K562 (cell line): ENCODE measurements around the gene FIBIN. TPM values are rescaled to one million over a fixed set of nuclear protein-coding genes. Genes with fewer than 3 reads are reported as not detected.

Experiments used
- ATAC-seq: fragments of 200-7000 bp; cut with Tn5 transposase; 3 replicates; pipeline ENCODE4 v1.9.1; 2020; ENCODE audit warnings: moderate library complexity
- BruUV-seq: library from RNA; stranded (reverse); fragments of 400-500 nt; replicated peaks from 2 replicates; lab custom pipeline; 2021; lab: Mats Ljungman, UMichigan
- CTCF ChIA-PET: fragments of 300-600 bp; formaldehyde crosslinking; extraction: SDS; loops from one replicate; lab custom pipeline; 2021; ENCODE audit warnings: low intra/inter-chr PET ratio; lab: Yijun Ruan, JAX
- POLR2A ChIA-PET: fragments of 300-600, 350-650 bp; sonication (Branson Sonifier 250); formaldehyde crosslinking; extraction: SDS; loops from one replicate; lab custom pipeline; 2021; ENCODE audit warnings: antibody characterized with exemption, inconsistent platforms; lab: Yijun Ruan, JAX
- DNase-seq, 4 experiments: peaks; one replicate each; pipeline versions ENCODE4 v3.0.0 to v3.0.0-alpha.2; 2011 to 2018; ENCODE audit warnings: low spot score in 3 of 4, mixed read lengths in 3 of 4; ENCODE audit errors: extremely low read depth in 1 of 4
- FAIRE-seq: peaks from 2 replicates; lab custom pipeline; 2011; peaks lifted over from hg19 to GRCh38; lab: Jason Lieb, UNC
- H2AFZ ChIP-seq: 2 replicates; pipeline ENCODE4 v1.6.0; 2011; ENCODE audit warnings: low read depth, low read length, control low read depth, inconsistent platforms
- H3K27ac ChIP-seq: fragments of 200-600 bp; 3 replicates; pipeline ENCODE4 v1.8.0; 2011; ENCODE audit warnings: low read depth, mild to moderate bottlenecking, control low read depth, inconsistent platforms, low read length, moderate library complexity, mixed read lengths; ENCODE audit errors: extremely low read depth
- H3K27me3 ChIP-seq, 2 experiments: fragments of 300-600 bp in 1 of 2; 2 replicates in 1 of 2; 3 replicates in 1 of 2; pipeline versions ENCODE4 v1.6.0 to v1.8.0; 2011; ENCODE audit warnings: inconsistent platforms in 2 of 2, low read length in 2 of 2, mild to moderate bottlenecking in 1 of 2, mixed read lengths in 1 of 2, moderate library complexity in 1 of 2; ENCODE audit not compliant: control insufficient read depth in 2 of 2, insufficient read depth in 2 of 2
- H3K36me3 ChIP-seq: fragments of 300-600 bp; 3 replicates; pipeline ENCODE4 v1.8.0; 2011; ENCODE audit warnings: mild to moderate bottlenecking, low read length, inconsistent platforms; ENCODE audit not compliant: control insufficient read depth, insufficient read depth
- H3K4me1 ChIP-seq, 2 experiments: fragments of 200-600 bp in 1 of 2; replicated peaks in 1 of 2; 2 replicates in 1 of 2; 3 replicates in 1 of 2; pipeline versions ENCODE4 v1.5.1 to v1.8.0; 2011; ENCODE audit warnings: inconsistent platforms in 2 of 2, low read length in 2 of 2, mild to moderate bottlenecking in 1 of 2, mixed read lengths in 1 of 2, moderate library complexity in 1 of 2; ENCODE audit not compliant: control insufficient read depth in 2 of 2, insufficient read depth in 2 of 2
- H3K4me2 ChIP-seq: 2 replicates; pipeline ENCODE4 v1.6.1; 2011; ENCODE audit warnings: low read length, control low read depth, inconsistent platforms, mixed read lengths; ENCODE audit not compliant: insufficient read depth
- H3K4me3 ChIP-seq: fragments of 200-600 bp; sonication (generic), shearing (Covaris generic); 2 replicates; pipeline ENCODE4 v1.5.1; 2016; ENCODE audit warnings: control low read depth, inconsistent platforms
- H3K79me2 ChIP-seq: fragments of 200-600 bp; 3 replicates; pipeline ENCODE4 v1.8.0; 2011; ENCODE audit warnings: low read length, inconsistent platforms; ENCODE audit not compliant: control insufficient read depth, insufficient read depth
- H3K9ac ChIP-seq, 2 experiments: 2 replicates each; pipeline versions ENCODE4 v1.6.0 to v1.6.1; 2011; ENCODE audit warnings: low read depth in 2 of 2, low read length in 2 of 2, control low read depth in 1 of 2, inconsistent platforms in 1 of 2, mild to moderate bottlenecking in 1 of 2, mixed read lengths in 1 of 2; ENCODE audit not compliant: insufficient read depth in 1 of 2
- H3K9me1 ChIP-seq: one replicate; pipeline ENCODE4 v1.6.0; 2011; ENCODE audit warnings: inconsistent platforms, mild to moderate bottlenecking, low read length, moderate library complexity; ENCODE audit not compliant: control insufficient read depth, insufficient read depth
- H3K9me3 ChIP-seq: replicated peaks from 2 replicates; pipeline ENCODE4 v1.5.1; 2011; ENCODE audit warnings: low read depth, low read length, inconsistent platforms; ENCODE audit not compliant: control insufficient read depth, insufficient read depth
- H4K20me1 ChIP-seq: replicated peaks from 2 replicates; pipeline ENCODE4 v1.6.1; 2011; ENCODE audit warnings: low read length, inconsistent platforms, mixed read lengths; ENCODE audit not compliant: control insufficient read depth, insufficient read depth
- CBFB ChIP-seq: sonication (generic); formaldehyde crosslinking; IDR thresholded peaks from 2 replicates; pipeline ENCODE4 v1.4.0; 2020; ENCODE audit warnings: mild to moderate bottlenecking, missing genetic modification reagents
- CREB3L1 ChIP-seq: fragments of 450-650 bp; IDR thresholded peaks from 2 replicates; pipeline ENCODE4 v1.6.1; 2014; ENCODE audit warnings: low read depth, mild to moderate bottlenecking, moderate library complexity, borderline replicate concordance
- CREB5 ChIP-seq: fragments of 250-450 bp; sonication (Bioruptor Pico); IDR thresholded peaks from 2 replicates; pipeline ENCODE4 v1.5.0; 2020; ENCODE audit warnings: mild to moderate bottlenecking
- CTCFL ChIP-seq: IDR thresholded peaks from 2 replicates; pipeline ENCODE4 v1.6.1; 2011; ENCODE audit warnings: borderline replicate concordance, low read depth, mild to moderate bottlenecking, moderate library complexity, low read length; ENCODE audit not compliant: insufficient read depth, poor library complexity, severe bottlenecking
- DLX4 ChIP-seq: fragments of 250-450 bp; sonication (Bioruptor Pico); IDR thresholded peaks from 2 replicates; pipeline ENCODE4 v1.6.1; 2021; ENCODE audit warnings: mild to moderate bottlenecking
- E2F5 ChIP-seq: sonication (generic); formaldehyde crosslinking; IDR thresholded peaks from 2 replicates; pipeline ENCODE4 v1.8.0; 2022; ENCODE audit warnings: mild to moderate bottlenecking, missing genetic modification reagents
- LEF1 ChIP-seq: fragments of 450-650 bp; IDR thresholded peaks from 2 replicates; pipeline ENCODE4 v1.6.1; 2016; ENCODE audit warnings: mild to moderate bottlenecking
- MAX ChIP-seq: sonication (generic); formaldehyde crosslinking; IDR thresholded peaks from 2 replicates; pipeline ENCODE4 v1.9.0; 2022; ENCODE audit warnings: mild to moderate bottlenecking, missing genetic modification reagents
- NCOA6 ChIP-seq: fragments of 450-650 bp; IDR thresholded peaks from 2 replicates; pipeline ENCODE4 v1.6.1; 2017; ENCODE audit warnings: mild to moderate bottlenecking
- PHTF2 ChIP-seq: fragments of 250-450 bp; sonication (Bioruptor Pico); IDR thresholded peaks from 2 replicates; pipeline ENCODE4 v1.5.0; 2021; ENCODE audit warnings: mild to moderate bottlenecking
- VEZF1 ChIP-seq: fragments of 200-800 bp; sonication (Bioruptor generic); IDR thresholded peaks from 2 replicates; pipeline ENCODE4 v1.6.1; 2017; ENCODE audit warnings: missing genetic modification characterization, missing compliant biosample characterization
- ZBTB26 ChIP-seq: fragments of 450-650 bp; formaldehyde crosslinking; IDR thresholded peaks from 2 replicates; pipeline ENCODE4 v1.4.0; 2022; ENCODE audit warnings: missing genetic modification characterization
- ZNF23 ChIP-seq: fragments of 250-450 bp; sonication (Bioruptor Pico); IDR thresholded peaks from 2 replicates; pipeline ENCODE4 v1.4.0; 2020; ENCODE audit warnings: mild to moderate bottlenecking
- WGBS: fragments of 100-300 bp; shearing (Covaris generic); methylation state at CpG from one replicate; pipeline ENCODE4 v1.1.6; 2016; ENCODE audit warnings: low coverage, mixed read lengths; ENCODE audit not compliant: insufficient coverage; ENCODE audit errors: missing lambda C conversion rate; 5-methylcytosine and 5-hydroxymethylcytosine counted together
- in situ Hi-C: fragments of 300-500 bp; cut with MboI; formaldehyde crosslinking; loops from 4 replicates; pipeline ENCODE4 v1.15.0; 2018; ENCODE audit warnings: inconsistent platforms, mixed read lengths
- intact Hi-C: fragments of 100-400 bp; cut with micrococcal nuclease; formaldehyde crosslinking; loops from 2 replicates; pipeline ENCODE4 v1.14.2; 2022
- polyA plus RNA-seq, 8 experiments: library from polyadenylated mRNA; depleted of rRNA in 4 of 8; stranded (reverse) in 5 of 8; unstranded in 3 of 8; fragments of >200 nt; fragmentation: Nextera tagmentation in 2 of 8; fragmentation: Illumina TruSeq in 1 of 8; extraction: Ambion mirVana in 2 of 8; extraction: Trizol in 1 of 8; gene quantifications; 2 replicates each; pipeline versions ENCODE4 v1.2.1 to v1.2.3, GENCODE V29; 2011 to 2014; ENCODE audit warnings: inconsistent platforms in 1 of 8, missing spikeins in 1 of 8
- total RNA-seq, 7 experiments: library from RNA; depleted of rRNA in 6 of 7; stranded (reverse); fragments of >200 nt in 6 of 7; fragmentation: Illumina TruSeq in 2 of 7; extraction: Trizol in 2 of 7; gene quantifications; 2 replicates each; pipeline versions ENCODE4 v1.2.1 to v1.2.3, GENCODE V29; 2011 to 2021; ENCODE audit warnings: low replicate concordance in 1 of 7

FIBIN gene
- total and polyA plus RNA-seq, 9 of the 15 experiments (the other 6 are each of a cell fraction or from before 2014, with no cell fraction given), result not detected

GRCh38 chr11:26994631-26995095 lies 751 bp downstream of the FIBIN start:
- POLR2A ChIA-PET, result no interaction called here
- TF ChIP-seq NCOA6, result no peak
- TF ChIP-seq PHTF2 (CRISPR knock-in tag), result no peak
- no peak for TF ChIP-seq CBFB (CRISPR knock-in tag)
- TF ChIP-seq E2F5 (CRISPR knock-in tag), result no peak
- TF ChIP-seq LEF1, result no peak
- TF ChIP-seq ZBTB26, result no peak
- TF ChIP-seq ZNF23 (CRISPR knock-in tag), result no peak
- TF ChIP-seq VEZF1 (CRISPR knock-in tag), result no peak
- TF ChIP-seq CREB5 (CRISPR knock-in tag), result no peak
- no peak for TF ChIP-seq CREB3L1
- no peak for TF ChIP-seq DLX4 (CRISPR knock-in tag)
- no peak for TF ChIP-seq MAX (CRISPR knock-in tag)
- no peak for TF ChIP-seq CTCFL

More at GRCh38 chr11:26994631-26995095, 751 bp downstream of the FIBIN start:
- Histone ChIP-seq H4K20me1 (no peaks in the 10 kb centered on the region), H3K36me3 (no peaks in the 10 kb centered on the region), H3K9ac (no peak overlapping the region), H3K4me2 (no peak overlapping the region), H3K9me3 (no peaks in the 10 kb centered on the region), H3K4me3 (no peak overlapping the region), H3K27ac (no peak overlapping the region), H3K4me1 (no peaks in the 10 kb centered on the region), H3K27me3 (no peaks in the 10 kb centered on the region), H3K9me1 (no peaks in the 10 kb centered on the region), H3K79me2 (no peaks in the 10 kb centered on the region), H2AFZ (no peak overlapping the region)
- no peak for FAIRE-seq
- BruUV-seq, result no TSS peak
- in situ Hi-C loops, result no loop called here
- no peak for DNase-seq
- no peak for ATAC-seq
- CTCF ChIA-PET, result no interaction called here
- intact Hi-C loops, result no loop called here
- WGBS, result under 1% methylated on average over 14 of the region's 19 CpGs
